ENCODE data around the gene MSLN.

Gene MSLN

GRCh38 chr16:760545-761343, at the start of gene MSLN:
MSLN (plus strand) TSS chr16:760734; CDS start chr16:762681, 1,947 bp downstream.
- DNase-seq (ENCODE audit: insufficient read length, low spot score) (peak; percentile 79), FAIRE-seq (peak; percentile 79)

GRCh38 chr16:711084-711483, 49.5 kb upstream of the MSLN start:
- no peak for DNase-seq (ENCODE audit: insufficient read length, low spot score)
- no peak for FAIRE-seq

GRCh38 chr16:711548-712320, 48.8 kb upstream of the MSLN start:
- peak; percentile 84 for DNase-seq (ENCODE audit: insufficient read length, low spot score)
- FAIRE-seq, result no peak

DNA sequence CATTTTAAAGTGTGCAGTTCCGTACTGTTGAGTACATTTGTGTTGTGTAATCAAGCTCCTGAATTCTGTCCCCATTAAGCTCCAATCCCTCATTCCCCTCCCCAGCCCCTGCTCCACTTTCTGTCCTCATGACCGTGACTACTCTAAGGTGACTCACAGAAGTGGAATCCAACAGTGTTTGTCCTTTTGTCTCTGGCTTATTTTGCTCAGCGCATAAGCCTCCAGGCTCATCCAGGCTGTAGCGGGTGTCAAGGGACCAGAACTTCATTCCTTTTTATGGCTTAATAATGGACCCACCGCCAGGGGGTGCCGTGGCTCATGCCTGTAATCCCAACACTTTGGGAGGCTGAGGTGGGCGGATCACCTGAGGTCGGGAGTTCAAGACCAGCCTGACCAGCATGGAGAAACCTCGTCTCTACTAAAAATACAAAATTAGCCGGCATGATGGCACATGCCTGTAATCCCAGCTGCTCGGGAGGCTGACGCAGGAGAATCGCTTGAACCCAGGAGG, 47.7 kb upstream of the MSLN start:
- peak; percentile 36 for FAIRE-seq
- DNase-seq (ENCODE audit: insufficient read length, low spot score), result peak; percentile 70

- peak; percentile 77 for FAIRE-seq
- no peak for DNase-seq (ENCODE audit: insufficient read length, low spot score)
These were observed 46.5 kb upstream of the MSLN start for GRCh38 chr16:714079-714478.

- peak; percentile 87 for FAIRE-seq
- peak; percentile 84 for DNase-seq (ENCODE audit: insufficient read length, low spot score)
These were observed 45.7 kb upstream of the MSLN start, which contains the start of gene METRN for GRCh38 chr16:714558-715476. METRN (plus strand) TSS chr16:715118; CDS start chr16:715290, 172 bp downstream.

DNA sequence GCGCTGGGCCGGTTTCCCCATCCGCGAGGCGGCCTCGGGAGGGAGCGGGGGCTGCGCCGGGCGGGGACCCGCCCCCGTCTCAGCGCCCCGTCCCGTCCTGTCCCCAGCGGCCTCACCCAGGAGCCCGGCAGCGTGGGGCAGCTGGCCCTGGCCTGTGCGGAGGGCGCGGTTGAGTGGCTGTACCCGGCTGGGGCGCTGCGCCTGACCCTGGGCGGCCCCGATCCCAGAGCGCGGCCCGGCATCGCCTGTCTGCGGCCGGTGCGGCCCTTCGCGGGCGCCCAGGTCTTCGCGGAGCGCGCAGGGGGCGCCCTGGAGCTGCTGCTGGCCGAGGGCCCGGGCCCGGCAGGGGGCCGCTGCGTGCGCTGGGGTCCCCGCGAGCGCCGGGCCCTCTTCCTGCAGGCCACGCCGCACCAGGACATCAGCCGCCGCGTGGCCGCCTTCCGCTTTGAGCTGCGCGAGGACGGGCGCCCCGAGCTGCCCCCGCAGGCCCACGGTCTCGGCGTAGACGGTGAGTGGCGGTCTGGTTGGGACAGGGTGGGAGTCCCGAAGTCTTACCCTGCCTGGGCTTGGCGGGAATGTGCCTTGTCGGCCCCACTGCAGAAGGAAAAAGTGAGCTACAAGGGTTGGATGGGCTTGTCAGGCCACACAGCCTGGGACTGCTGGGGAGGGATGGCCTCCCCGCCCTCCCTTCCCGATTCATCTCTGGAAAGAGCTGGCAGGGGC, 44.9 kb upstream of the MSLN start:
- FAIRE-seq (no peak), DNase-seq (ENCODE audit: insufficient read length, low spot score) (no peak)

GRCh38 chr16:716200-716568, 44.4 kb upstream of the MSLN start:
- no peak for FAIRE-seq
- no peak for DNase-seq (ENCODE audit: insufficient read length, low spot score)

- no peak for DNase-seq (ENCODE audit: insufficient read length, low spot score)
- FAIRE-seq, result no peak
These were observed 43.7 kb upstream of the MSLN start for GRCh38 chr16:716768-717325.

GRCh38 chr16:717450-718245, 42.9 kb upstream of the MSLN start:
- DNase-seq (ENCODE audit: insufficient read length, low spot score) (no peak), FAIRE-seq (no peak)

GRCh38 chr16:718389-718788, 42.1 kb upstream of the MSLN start:
- DNase-seq (ENCODE audit: insufficient read length, low spot score) (no peak), FAIRE-seq (no peak)

GRCh38 chr16:718922-719321, 41.6 kb upstream of the MSLN start:
- no peak for DNase-seq (ENCODE audit: insufficient read length, low spot score)

DNA sequence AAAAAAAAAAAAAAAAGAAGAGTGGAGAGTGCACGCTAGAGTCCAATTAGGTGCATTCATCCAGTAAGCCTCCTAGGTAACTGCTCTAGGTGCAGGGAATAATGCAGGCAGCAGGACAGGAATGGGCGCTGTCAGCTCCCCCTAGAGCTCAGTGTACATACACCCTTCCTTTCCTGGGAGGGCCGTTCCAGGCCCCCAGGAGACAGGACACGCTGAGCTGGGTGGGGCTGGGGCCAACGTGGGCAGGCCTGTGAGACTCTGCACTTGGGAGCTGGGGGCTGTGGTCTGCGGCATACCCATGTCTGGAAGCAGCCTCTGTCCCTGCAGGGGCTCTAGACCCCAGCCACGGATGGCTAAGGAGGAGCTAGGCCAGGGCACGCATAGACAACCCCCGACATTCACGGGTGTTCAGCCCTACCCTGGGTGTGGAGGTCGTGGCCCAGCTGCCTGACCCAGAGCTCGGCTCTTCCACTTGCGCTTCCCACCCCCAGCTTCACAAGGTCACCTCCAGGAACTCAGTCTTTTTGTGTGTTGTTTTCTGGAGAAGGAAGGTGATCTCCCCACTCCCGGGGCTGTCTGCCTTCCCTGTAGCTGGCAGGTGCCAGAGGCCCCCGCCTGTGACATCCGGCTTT, 40.6 kb upstream of the MSLN start:
- peak; percentile 75 for FAIRE-seq
- no peak for DNase-seq (ENCODE audit: insufficient read length, low spot score)

More at GRCh38 chr16:718922-719321, 41.6 kb upstream of the MSLN start:
- FAIRE-seq, result no peak

GRCh38 chr16:720447-720989, 40.0 kb upstream of the MSLN start:
- peak; percentile 80 for FAIRE-seq
- peak; percentile 66 for DNase-seq (ENCODE audit: insufficient read length, low spot score)

- DNase-seq (ENCODE audit: insufficient read length, low spot score) (peak; percentile 82), FAIRE-seq (peak; percentile 95)
These were observed 39.4 kb upstream of the MSLN start, which contains the start of gene ANTKMT for GRCh38 chr16:720990-721764. ANTKMT (plus strand) TSS chr16:721146; CDS start chr16:721275, 129 bp downstream.

DNA sequence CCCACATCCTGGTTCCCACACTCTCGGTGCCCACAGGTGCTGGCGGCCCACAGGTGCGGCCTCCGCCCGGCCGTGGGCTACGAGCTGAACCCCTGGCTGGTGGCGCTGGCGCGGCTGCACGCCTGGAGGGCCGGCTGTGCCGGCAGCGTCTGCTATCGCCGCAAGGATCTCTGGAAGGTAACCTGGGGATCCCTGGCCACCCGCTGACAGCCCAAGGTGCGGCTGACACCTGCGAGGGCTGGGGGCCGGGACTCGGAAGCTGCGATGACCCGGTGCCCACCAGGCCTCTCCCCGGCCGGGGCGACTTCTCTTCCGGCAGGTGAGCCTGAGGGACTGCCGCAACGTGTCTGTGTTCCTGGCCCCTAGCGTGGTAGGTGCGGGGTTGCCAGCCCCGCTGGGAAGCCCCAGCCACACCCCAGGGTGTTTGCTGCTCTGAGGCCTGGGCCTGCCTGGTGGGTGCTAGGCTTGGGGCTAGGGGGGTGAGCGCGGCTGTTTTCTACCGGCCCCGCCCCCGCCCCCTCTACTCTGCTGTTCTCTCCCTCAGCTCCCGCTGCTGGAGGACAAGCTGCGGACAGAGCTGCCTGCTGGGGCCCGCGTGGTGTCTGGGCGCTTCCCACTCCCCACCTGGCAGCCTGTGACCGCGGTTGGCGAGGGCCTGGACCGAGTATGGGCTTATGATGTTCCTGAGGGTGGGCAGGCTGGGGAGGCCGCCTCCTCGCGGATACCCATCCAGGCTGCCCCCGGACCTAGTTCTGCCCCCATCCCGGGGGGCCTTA, 38.6 kb upstream of the MSLN start:
- FAIRE-seq, result no peak
- no peak for DNase-seq (ENCODE audit: insufficient read length, low spot score)

All from HTR-8/SVneo (cell line).